ENCODE measurements around the gene IRAK2.

Gene IRAK2

DNA sequence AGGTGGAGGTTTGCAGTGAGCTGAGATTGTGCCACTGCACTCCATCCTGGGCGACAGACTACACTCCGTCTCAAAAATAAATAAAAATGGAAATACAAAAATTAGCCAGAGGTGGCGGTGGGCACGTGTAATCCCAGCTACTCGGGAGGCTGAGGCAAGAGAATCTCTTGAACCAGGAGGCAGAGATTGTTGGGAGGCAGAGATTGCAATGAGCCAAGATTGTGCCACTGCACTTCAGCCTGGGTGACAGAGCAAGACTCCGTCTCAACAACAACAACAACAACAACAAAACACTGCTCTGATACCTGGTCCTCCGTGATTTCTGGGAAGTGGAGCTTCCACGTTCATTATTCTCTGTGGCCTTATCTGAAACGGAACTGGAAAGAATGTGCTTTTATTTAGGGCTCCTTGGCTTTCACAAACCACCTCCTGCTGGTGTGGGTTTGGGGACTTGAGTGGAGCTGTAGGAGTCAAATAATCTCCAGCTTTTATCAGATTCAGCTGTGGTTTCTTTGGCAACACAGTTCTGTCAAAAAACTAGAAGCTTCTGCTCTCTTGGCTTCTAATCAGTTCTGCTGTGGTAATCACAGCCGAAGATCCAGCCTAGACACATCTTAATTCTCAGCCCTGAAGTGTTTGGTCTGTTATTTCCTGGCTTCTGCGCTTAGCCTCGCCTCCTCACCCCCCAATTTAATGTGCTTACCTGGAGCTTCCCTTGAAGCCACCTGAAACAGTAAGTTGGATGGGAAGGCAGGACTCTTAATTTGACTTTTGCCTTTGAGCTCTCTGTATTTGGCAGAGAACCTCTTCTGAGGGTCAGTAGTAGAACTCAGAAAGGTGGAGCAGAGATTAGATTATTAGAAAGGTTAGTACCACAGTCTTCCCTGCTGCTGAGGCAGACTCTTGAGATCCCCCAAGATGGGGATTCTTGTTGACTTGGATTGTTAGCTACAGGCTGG, 21.4 kb downstream of the IRAK2 start:
- Mint-ChIP-seq H3K27ac (ENCODE audit: low read depth) (peak overlapping the region; percentile 81), H3K36me3 (ENCODE audit: insufficient read depth) (peaks cover 5% of the 10 kb centered on the region), H3K9me3 (no peaks in the 10 kb centered on the region), H3K27me3 (no peaks in the 10 kb centered on the region), H3K4me1 (peaks cover 46% of the 10 kb centered on the region), H3K4me3 (peak overlapping the region; percentile 40)
- ATAC-seq (replicated peaks; ENCODE audit: extremely low read depth, poor library complexity, severe bottlenecking) (peak; percentile 84), DNase-seq (ENCODE audit: low spot score in 2 of 2) (no peak)

- Mint-ChIP-seq H3K27me3 (no peaks in the 10 kb centered on the region), H3K9me3 (no peaks in the 10 kb centered on the region), H3K4me3 (peak overlapping the region; percentile 23), H3K4me1 (peaks cover 56% of the 10 kb centered on the region), H3K36me3 (ENCODE audit: insufficient read depth) (peaks cover 4% of the 10 kb centered on the region), H3K27ac (ENCODE audit: low read depth) (no peak overlapping the region)
- no peak for ATAC-seq (replicated peaks; ENCODE audit: extremely low read depth, poor library complexity, severe bottlenecking)
- DNase-seq (ENCODE audit: low spot score in 2 of 2), result no peak
These were observed 22.7 kb downstream of the IRAK2 start for GRCh38 chr3:10187290-10187876.

DNA sequence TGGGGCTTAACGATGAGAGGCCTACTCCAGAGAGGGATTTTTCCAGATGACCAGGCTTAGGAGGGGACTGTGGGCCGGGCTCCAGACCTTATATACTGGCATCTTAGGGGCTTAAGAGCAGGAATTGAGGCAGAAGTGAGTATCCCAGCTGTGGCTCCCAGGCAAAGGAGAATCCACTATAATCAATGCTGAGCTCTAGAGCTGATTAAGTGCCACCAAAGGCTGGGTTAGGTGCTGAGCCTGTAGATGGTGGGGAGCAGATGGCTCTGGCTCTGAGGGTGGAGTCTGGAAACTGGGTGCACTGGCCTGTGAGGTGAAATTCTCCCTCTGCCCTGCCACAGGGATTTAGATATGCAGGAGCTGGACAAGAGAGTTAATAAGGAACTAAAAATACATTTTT, 23.2 kb downstream of the IRAK2 start:
- Mint-ChIP-seq H3K4me1 (peaks cover 61% of the 10 kb centered on the region), H3K27me3 (no peaks in the 10 kb centered on the region), H3K36me3 (ENCODE audit: insufficient read depth) (peaks cover 4% of the 10 kb centered on the region), H3K4me3 (peak overlapping the region; percentile 23), H3K9me3 (no peaks in the 10 kb centered on the region), H3K27ac (ENCODE audit: low read depth) (no peak overlapping the region)
- no peak for DNase-seq (ENCODE audit: low spot score in 2 of 2)
- no peak for ATAC-seq (replicated peaks; ENCODE audit: extremely low read depth, poor library complexity, severe bottlenecking)

DNA sequence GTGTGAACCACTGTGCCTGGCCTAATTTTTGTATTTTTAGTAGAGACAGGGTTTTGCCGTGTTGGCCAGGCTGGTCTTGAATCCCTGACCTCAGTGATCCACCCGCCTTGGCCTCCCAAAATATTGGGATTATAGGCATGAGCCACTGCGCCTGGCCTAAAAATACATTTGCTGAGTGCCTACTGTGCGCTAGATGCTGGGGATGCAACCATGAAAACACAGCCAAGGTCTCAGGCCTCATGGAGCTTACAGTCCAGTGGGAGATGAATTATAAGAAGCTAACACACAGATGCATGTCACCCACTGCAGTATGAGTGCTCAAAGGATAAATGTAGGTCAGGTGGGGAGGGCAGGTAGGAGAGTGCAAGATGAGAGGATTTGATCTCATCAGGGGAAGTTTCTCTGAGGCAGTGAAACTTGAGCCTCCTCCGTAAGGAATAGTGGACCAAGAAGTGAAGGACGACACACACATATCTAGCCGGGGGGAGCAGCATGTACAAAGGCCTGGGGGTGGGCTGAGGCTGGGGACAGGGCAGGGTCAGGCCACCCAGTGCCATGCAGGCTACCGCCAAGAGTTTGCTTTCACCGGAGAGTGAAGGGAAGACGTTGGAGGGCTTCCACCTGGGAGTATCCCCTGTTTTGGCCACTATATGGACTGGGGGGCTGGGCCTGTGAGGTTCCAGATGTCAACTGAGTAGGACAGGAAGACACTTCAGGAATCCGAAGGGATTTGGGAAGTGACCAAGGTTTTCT, 24.3 kb downstream of the IRAK2 start:
- Mint-ChIP-seq H3K9me3 (no peaks in the 10 kb centered on the region), H3K27me3 (no peaks in the 10 kb centered on the region), H3K4me1 (peaks cover 69% of the 10 kb centered on the region), H3K27ac (ENCODE audit: low read depth) (no peak overlapping the region), H3K4me3 (peak overlapping the region; percentile 47), H3K36me3 (ENCODE audit: insufficient read depth) (peaks cover 3% of the 10 kb centered on the region)
- DNase-seq (ENCODE audit: low spot score in 2 of 2), result no peak
- no peak for ATAC-seq (replicated peaks; ENCODE audit: extremely low read depth, poor library complexity, severe bottlenecking)

- Mint-ChIP-seq H3K4me1 (peaks cover 71% of the 10 kb centered on the region), H3K4me3 (peak overlapping the region; percentile 47), H3K36me3 (ENCODE audit: insufficient read depth) (peaks cover 6% of the 10 kb centered on the region), H3K9me3 (no peaks in the 10 kb centered on the region), H3K27me3 (no peaks in the 10 kb centered on the region), H3K27ac (ENCODE audit: low read depth) (no peak overlapping the region)
- DNase-seq (ENCODE audit: low spot score in 2 of 2), result no peak
- ATAC-seq (replicated peaks; ENCODE audit: extremely low read depth, poor library complexity, severe bottlenecking), result no peak
These were observed 25.0 kb downstream of the IRAK2 start for GRCh38 chr3:10189557-10190354.

GRCh38 chr3:10192953-10193691, 28.4 kb downstream of the IRAK2 start:
- Mint-ChIP-seq H3K27ac (ENCODE audit: low read depth) (peak overlapping the region; percentile 96), H3K4me1 (peaks cover 60% of the 10 kb centered on the region), H3K36me3 (ENCODE audit: insufficient read depth) (peaks cover 9% of the 10 kb centered on the region), H3K27me3 (no peaks in the 10 kb centered on the region), H3K4me3 (peak overlapping the region; percentile 70), H3K9me3 (no peaks in the 10 kb centered on the region)
- no peak for ATAC-seq (replicated peaks; ENCODE audit: extremely low read depth, poor library complexity, severe bottlenecking)
- DNase-seq (ENCODE audit: low spot score in 2 of 2), result no peak

DNA sequence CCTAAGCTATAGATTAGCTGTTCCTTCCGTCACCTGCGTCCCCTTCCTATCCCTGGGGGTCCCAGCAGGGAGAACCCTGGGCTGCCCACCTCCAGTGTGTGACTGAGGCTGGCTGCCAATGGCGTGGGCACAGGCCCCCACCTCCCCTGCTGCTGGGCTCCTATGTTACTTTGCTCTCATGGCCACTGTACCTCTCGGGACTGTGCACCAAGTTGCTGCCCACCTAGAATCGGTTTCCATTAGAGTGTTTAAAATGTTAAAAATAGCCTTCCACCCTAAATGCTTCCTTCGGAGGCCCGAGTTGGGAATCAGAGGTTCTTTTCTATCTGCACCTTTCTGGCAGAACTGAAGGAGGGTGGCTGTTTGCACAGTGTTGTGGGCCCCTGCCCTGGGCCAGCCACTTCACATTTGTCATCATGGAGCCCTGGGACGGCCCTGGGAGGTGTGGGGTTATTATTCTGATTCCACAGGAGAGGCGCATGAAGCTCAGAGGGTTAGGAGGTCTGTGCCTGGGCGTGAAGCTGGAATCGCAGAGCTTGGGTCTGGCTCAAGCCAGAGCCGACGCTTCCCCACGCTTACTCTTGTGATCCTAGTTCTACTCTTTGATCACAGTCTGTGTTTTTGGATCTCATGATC, 29.1 kb downstream of the IRAK2 start:
- ATAC-seq (replicated peaks; ENCODE audit: extremely low read depth, poor library complexity, severe bottlenecking) (no peak), DNase-seq (ENCODE audit: low spot score in 2 of 2) (no peak)
- Mint-ChIP-seq H3K4me3 (peak overlapping the region; percentile 70), H3K36me3 (ENCODE audit: insufficient read depth) (peaks cover 9% of the 10 kb centered on the region), H3K9me3 (no peaks in the 10 kb centered on the region), H3K4me1 (peaks cover 61% of the 10 kb centered on the region), H3K27ac (ENCODE audit: low read depth) (peak overlapping the region; percentile 96), H3K27me3 (no peaks in the 10 kb centered on the region)

- Mint-ChIP-seq H3K9me3 (no peaks in the 10 kb centered on the region), H3K4me3 (peak overlapping the region; percentile 70), H3K27me3 (no peaks in the 10 kb centered on the region), H3K27ac (ENCODE audit: low read depth) (peak overlapping the region; percentile 96), H3K4me1 (peaks cover 61% of the 10 kb centered on the region), H3K36me3 (ENCODE audit: insufficient read depth) (peaks cover 9% of the 10 kb centered on the region)
- peak; percentile 25 to 62 for DNase-seq (ENCODE audit: low spot score in 2 of 2)
- ATAC-seq (replicated peaks; ENCODE audit: extremely low read depth, poor library complexity, severe bottlenecking), result peak; percentile 81
These were observed 29.8 kb downstream of the IRAK2 start for GRCh38 chr3:10194328-10195071.

GRCh38 chr3:10195366-10196089, 30.8 kb downstream of the IRAK2 start:
- peak overlapping the region; percentile 70 for H3K4me3 Mint-ChIP-seq
- peak overlapping the region; percentile 96 for H3K27ac Mint-ChIP-seq (ENCODE audit: low read depth)
- no peaks in the 10 kb centered on the region for H3K9me3 Mint-ChIP-seq
- H3K4me1 Mint-ChIP-seq, result peaks cover 60% of the 10 kb centered on the region
- DNase-seq (ENCODE audit: low spot score in 2 of 2) (no peak), ATAC-seq (replicated peaks; ENCODE audit: extremely low read depth, poor library complexity, severe bottlenecking) (no peak)
- no peaks in the 10 kb centered on the region for H3K27me3 Mint-ChIP-seq
- peaks cover 9% of the 10 kb centered on the region for H3K36me3 Mint-ChIP-seq (ENCODE audit: insufficient read depth)

DNA sequence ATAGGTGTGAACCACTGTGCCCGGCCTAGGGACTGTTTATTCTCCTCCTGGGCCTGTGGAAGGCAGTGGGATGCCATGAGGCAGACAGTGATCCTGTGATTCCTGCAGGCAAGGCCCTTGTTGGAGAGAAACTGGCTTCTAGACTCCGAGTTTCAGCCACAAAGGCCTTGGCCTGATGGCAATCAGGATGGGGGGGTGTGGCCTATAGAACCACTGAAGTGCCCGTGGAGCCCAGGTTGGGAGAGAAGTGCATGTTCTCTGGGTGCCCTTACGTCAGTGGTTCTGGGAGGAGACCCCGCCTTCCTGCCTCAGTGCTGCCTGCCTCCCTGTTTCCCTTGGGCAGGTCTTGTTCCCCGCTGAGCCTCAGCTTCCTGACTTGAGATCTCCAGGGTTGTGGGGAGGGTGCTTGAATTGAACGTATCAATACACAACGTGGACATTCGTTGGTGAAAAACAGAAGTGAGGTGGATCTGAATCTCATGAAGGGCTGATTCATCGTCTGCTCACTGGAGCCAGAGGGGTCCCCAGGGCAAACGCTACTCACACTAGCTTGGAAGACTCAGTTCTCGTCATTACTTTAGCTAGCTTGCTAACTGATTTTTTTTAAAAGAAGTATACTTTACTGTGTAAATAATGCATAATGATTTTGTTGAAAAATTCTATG, 31.8 kb downstream of the IRAK2 start:
- no peak overlapping the region for H3K4me3 Mint-ChIP-seq
- H3K4me1 Mint-ChIP-seq, result peaks cover 57% of the 10 kb centered on the region
- ATAC-seq (replicated peaks; ENCODE audit: extremely low read depth, poor library complexity, severe bottlenecking), result no peak
- DNase-seq (ENCODE audit: low spot score in 2 of 2), result no peak
- peak overlapping the region; percentile 83 for H3K27ac Mint-ChIP-seq (ENCODE audit: low read depth)
- H3K36me3 Mint-ChIP-seq (ENCODE audit: insufficient read depth), result peaks cover 9% of the 10 kb centered on the region
- no peaks in the 10 kb centered on the region for H3K9me3 Mint-ChIP-seq
- H3K27me3 Mint-ChIP-seq, result no peaks in the 10 kb centered on the region

Measured in central memory CD8-positive, alpha-beta T cell (primary cell).